Nephron progenitor cell (in vitro differentiated cells): ENCODE results near the gene MLX.
"Not testable (repeated sequence)": the region's sequence is repeated elsewhere in the genome, so short reads cannot be mapped to it uniquely, and the experiment has no call there.

ENCODE experiments used
- DNase-seq: peaks from one replicate; pipeline ENCODE4 v3.0.0; 2021
- H3K27ac Mint-ChIP-seq: 2 replicates; pipeline ENCODE4 v1.8.0; 2021; ENCODE audit warnings: mild to moderate bottlenecking, moderate library complexity, mixed read lengths
- H3K27me3 Mint-ChIP-seq: 2 replicates; pipeline ENCODE4 v1.8.0; 2021; ENCODE audit warnings: mild to moderate bottlenecking, low read depth, mixed read lengths; ENCODE audit not compliant: poor library complexity
- H3K36me3 Mint-ChIP-seq: 2 replicates; pipeline ENCODE4 v1.8.0; 2021; ENCODE audit warnings: low read depth, mixed read lengths
- H3K4me1 Mint-ChIP-seq: 2 replicates; pipeline ENCODE4 v1.8.0; 2021; ENCODE audit warnings: mixed read lengths
- H3K4me3 Mint-ChIP-seq: 2 replicates; pipeline ENCODE4 v1.8.0; 2021; ENCODE audit warnings: mild to moderate bottlenecking, moderate library complexity, mixed read lengths
- H3K9me3 Mint-ChIP-seq: 2 replicates; pipeline ENCODE4 v1.8.0; 2021; ENCODE audit warnings: mild to moderate bottlenecking, moderate library complexity, mixed read lengths
- CTCF ChIP-seq: fragments of 200-600 bp; sonication (generic); IDR thresholded peaks from 2 replicates; pipeline ENCODE4 v1.5.0; 2021; ENCODE audit warnings: antibody characterized with exemption

The MLX gene

GRCh38 chr17:42617956-42618431, 51.1 kb downstream of the MLX start:
- Mint-ChIP-seq H3K4me1 (peaks cover 12% of the 10 kb centered on the region), H3K9me3 (no peaks in the 10 kb centered on the region), H3K36me3 (peaks cover 27% of the 10 kb centered on the region), H3K4me3 (no peak overlapping the region), H3K27ac (peak overlapping the region; percentile 57), H3K27me3 (no peaks in the 10 kb centered on the region)
- TF ChIP-seq CTCF: no peak
- no peak for DNase-seq

DNA sequence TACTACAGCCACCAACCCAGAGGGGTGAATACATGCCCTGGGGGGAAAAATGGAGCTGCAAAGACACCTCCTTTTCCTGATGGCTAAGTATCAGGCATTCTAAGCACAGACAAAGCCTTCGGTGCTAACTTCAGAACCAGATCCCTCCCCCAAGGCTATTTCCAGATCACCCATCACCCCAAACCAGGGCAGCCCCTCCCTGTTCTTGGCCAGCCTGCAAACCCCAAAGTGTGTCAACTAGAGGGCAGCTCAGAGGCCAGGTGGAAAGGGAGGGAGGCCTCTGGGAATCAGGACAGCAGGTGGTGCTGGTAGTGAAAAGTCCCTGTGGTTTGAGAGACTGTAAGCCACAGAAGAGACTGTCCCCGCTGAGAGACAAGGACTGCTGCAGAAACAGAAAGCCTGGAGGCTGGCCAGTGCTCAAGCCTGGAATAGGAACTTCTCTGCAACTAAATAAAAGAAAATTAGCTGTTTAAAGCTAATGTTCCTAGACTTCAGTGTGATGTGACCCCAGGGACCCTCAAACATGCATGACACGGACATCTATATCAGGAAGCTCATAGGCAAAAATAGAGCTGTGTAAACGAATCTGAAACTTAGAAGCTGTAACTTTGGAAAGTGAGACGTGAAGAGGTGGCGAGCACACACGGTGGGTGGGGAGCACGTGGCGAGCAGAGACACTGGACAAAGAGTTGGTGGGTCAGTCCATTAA, 51.7 kb downstream of the MLX start:
- Mint-ChIP-seq H3K9me3 (no peaks in the 10 kb centered on the region), H3K36me3 (peaks cover 23% of the 10 kb centered on the region)

GRCh38 chr17:42621987-42622386, 55.1 kb downstream of the MLX start:
- not testable (repeated sequence) for H3K27ac Mint-ChIP-seq, DNase-seq

More for the DNA sequence above, 51.7 kb downstream of the MLX start:
- H3K4me1 Mint-ChIP-seq: peaks cover 12% of the 10 kb centered on the region
- H3K27ac Mint-ChIP-seq: peak overlapping the region; percentile 57
- peak; percentile 19 for DNase-seq
- H3K27me3 Mint-ChIP-seq: no peaks in the 10 kb centered on the region
- TF ChIP-seq CTCF: no peak
- no peak overlapping the region for H3K4me3 Mint-ChIP-seq

More at GRCh38 chr17:42621987-42622386, 55.1 kb downstream of the MLX start:
- peaks cover 12% of the 10 kb centered on the region for H3K4me1 Mint-ChIP-seq
- H3K4me3 Mint-ChIP-seq, H3K27me3 Mint-ChIP-seq, H3K9me3 Mint-ChIP-seq, H3K36me3 Mint-ChIP-seq: not testable (repeated sequence)
